ENCODE measurements around the gene XRCC4.

GRCh38 chr5:83109380-83109779 lies 32.0 kb downstream of the XRCC4 start:
- TF ChIP-seq POLR2A (IDR thresholded peaks at IDR 0.05; ENCODE audit: low read depth, low read length) (no peak), POLR2AphosphoS5 (IDR thresholded peaks at IDR 0.05; ENCODE audit: low read depth, low read length) (no peak)

Measured in GM12891 (cell line).